Activated T-helper 1 cell treated with Interleukin-2 at 50 U/mL for 16 hours (primary cell): ENCODE data around the gene GRIFIN.

Experiments used
- DNase-seq: peaks from one replicate; pipeline ENCODE4 v3.0.0-alpha.2; 2020; ENCODE audit warnings: low read depth

Gene GRIFIN

GRCh38 chr7:2432910-2433712 lies 43.1 kb downstream of the GRIFIN start:
- no peak for DNase-seq

- peak; percentile 28 for DNase-seq
These were observed 44.8 kb downstream of the GRIFIN start for GRCh38 chr7:2431260-2431867.

GRCh38 chr7:2425749-2426148 lies 50.4 kb downstream of the GRIFIN start:
- no peak for DNase-seq
